ENCODE data around the gene ARHGEF28.

ARHGEF28 gene

GRCh38 chr5:73706963-73707362 lies 81.0 kb downstream of the ARHGEF28 start:
- no peaks in the 10 kb centered on the region for H3K36me3 ChIP-seq (ENCODE audit: control insufficient read depth, insufficient read depth, low read length)
- no peaks in the 10 kb centered on the region for H3K4me1 ChIP-seq (ENCODE audit: control insufficient read depth, insufficient read depth, low read length, poor library complexity, severe bottlenecking)
- no peaks in the 10 kb centered on the region for H3K27me3 ChIP-seq (replicated peaks; ENCODE audit: control insufficient read depth, insufficient read depth, low read length, poor library complexity, severe bottlenecking)
- no peak for DNase-seq
- no peak overlapping the region for H3K27ac ChIP-seq (ENCODE audit: insufficient read depth, low read length, poor library complexity, severe bottlenecking)
- no peaks in the 10 kb centered on the region for H3K9me3 ChIP-seq (ENCODE audit: control insufficient read depth, low read length)
- no peak overlapping the region for H3K4me3 ChIP-seq (ENCODE audit: insufficient read depth, low read depth, low read length, poor library complexity, severe bottlenecking)

- Histone ChIP-seq H3K4me1 (ENCODE audit: control insufficient read depth, insufficient read depth, low read length, poor library complexity, severe bottlenecking) (no peaks in the 10 kb centered on the region), H3K36me3 (ENCODE audit: control insufficient read depth, insufficient read depth, low read length) (no peaks in the 10 kb centered on the region), H3K4me3 (ENCODE audit: insufficient read depth, low read depth, low read length, poor library complexity, severe bottlenecking) (no peak overlapping the region), H3K27me3 (replicated peaks; ENCODE audit: control insufficient read depth, insufficient read depth, low read length, poor library complexity, severe bottlenecking) (no peaks in the 10 kb centered on the region), H3K9me3 (ENCODE audit: control insufficient read depth, low read length) (no peaks in the 10 kb centered on the region), H3K27ac (ENCODE audit: insufficient read depth, low read length, poor library complexity, severe bottlenecking) (no peak overlapping the region)
- DNase-seq: no peak
These were observed 83.6 kb downstream of the ARHGEF28 start for GRCh38 chr5:73709536-73710129.

- no peak for DNase-seq
- Histone ChIP-seq H3K36me3 (ENCODE audit: control insufficient read depth, insufficient read depth, low read length) (no peaks in the 10 kb centered on the region), H3K27me3 (replicated peaks; ENCODE audit: control insufficient read depth, insufficient read depth, low read length, poor library complexity, severe bottlenecking) (no peaks in the 10 kb centered on the region), H3K4me1 (ENCODE audit: control insufficient read depth, insufficient read depth, low read length, poor library complexity, severe bottlenecking) (no peaks in the 10 kb centered on the region), H3K9me3 (ENCODE audit: control insufficient read depth, low read length) (no peaks in the 10 kb centered on the region), H3K27ac (ENCODE audit: insufficient read depth, low read length, poor library complexity, severe bottlenecking) (no peak overlapping the region), H3K4me3 (ENCODE audit: insufficient read depth, low read depth, low read length, poor library complexity, severe bottlenecking) (no peak overlapping the region)
These were observed 90.3 kb downstream of the ARHGEF28 start for GRCh38 chr5:73716284-73716808.

- H3K36me3 ChIP-seq (ENCODE audit: control insufficient read depth, insufficient read depth, low read length): no peaks in the 10 kb centered on the region
These were observed 92.8 kb downstream of the ARHGEF28 start for GRCh38 chr5:73718762-73719161.

GRCh38 chr5:73719632-73720031 lies 93.6 kb downstream of the ARHGEF28 start:
- no peak overlapping the region for H3K27ac ChIP-seq (ENCODE audit: insufficient read depth, low read length, poor library complexity, severe bottlenecking)
- H3K36me3 ChIP-seq (ENCODE audit: control insufficient read depth, insufficient read depth, low read length): no peaks in the 10 kb centered on the region
- H3K27me3 ChIP-seq (replicated peaks; ENCODE audit: control insufficient read depth, insufficient read depth, low read length, poor library complexity, severe bottlenecking): no peaks in the 10 kb centered on the region
- no peak overlapping the region for H3K4me3 ChIP-seq (ENCODE audit: insufficient read depth, low read depth, low read length, poor library complexity, severe bottlenecking)
- H3K4me1 ChIP-seq (ENCODE audit: control insufficient read depth, insufficient read depth, low read length, poor library complexity, severe bottlenecking): no peaks in the 10 kb centered on the region
- no peak for DNase-seq
- H3K9me3 ChIP-seq (ENCODE audit: control insufficient read depth, low read length): no peaks in the 10 kb centered on the region

More at GRCh38 chr5:73718762-73719161, 92.8 kb downstream of the ARHGEF28 start:
- H3K4me1 ChIP-seq (ENCODE audit: control insufficient read depth, insufficient read depth, low read length, poor library complexity, severe bottlenecking): no peaks in the 10 kb centered on the region
- no peaks in the 10 kb centered on the region for H3K9me3 ChIP-seq (ENCODE audit: control insufficient read depth, low read length)
- no peak overlapping the region for H3K27ac ChIP-seq (ENCODE audit: insufficient read depth, low read length, poor library complexity, severe bottlenecking)
- H3K4me3 ChIP-seq (ENCODE audit: insufficient read depth, low read depth, low read length, poor library complexity, severe bottlenecking): no peak overlapping the region
- DNase-seq: no peak
- H3K27me3 ChIP-seq (replicated peaks; ENCODE audit: control insufficient read depth, insufficient read depth, low read length, poor library complexity, severe bottlenecking): no peaks in the 10 kb centered on the region

GRCh38 chr5:73722231-73722630 lies 96.2 kb downstream of the ARHGEF28 start:
- Histone ChIP-seq H3K27me3 (replicated peaks; ENCODE audit: control insufficient read depth, insufficient read depth, low read length, poor library complexity, severe bottlenecking) (no peaks in the 10 kb centered on the region), H3K9me3 (ENCODE audit: control insufficient read depth, low read length) (no peaks in the 10 kb centered on the region), H3K36me3 (ENCODE audit: control insufficient read depth, insufficient read depth, low read length) (no peaks in the 10 kb centered on the region), H3K4me3 (ENCODE audit: insufficient read depth, low read depth, low read length, poor library complexity, severe bottlenecking) (no peak overlapping the region), H3K27ac (ENCODE audit: insufficient read depth, low read length, poor library complexity, severe bottlenecking) (no peak overlapping the region), H3K4me1 (ENCODE audit: control insufficient read depth, insufficient read depth, low read length, poor library complexity, severe bottlenecking) (no peaks in the 10 kb centered on the region)
- DNase-seq: no peak

GRCh38 chr5:73726071-73726470 lies 100.1 kb downstream of the ARHGEF28 start:
- no peaks in the 10 kb centered on the region for H3K27me3 ChIP-seq (replicated peaks; ENCODE audit: control insufficient read depth, insufficient read depth, low read length, poor library complexity, severe bottlenecking)
- no peak overlapping the region for H3K27ac ChIP-seq (ENCODE audit: insufficient read depth, low read length, poor library complexity, severe bottlenecking)
- H3K9me3 ChIP-seq (ENCODE audit: control insufficient read depth, low read length): no peaks in the 10 kb centered on the region
- no peaks in the 10 kb centered on the region for H3K36me3 ChIP-seq (ENCODE audit: control insufficient read depth, insufficient read depth, low read length)
- DNase-seq: no peak
- H3K4me3 ChIP-seq (ENCODE audit: insufficient read depth, low read depth, low read length, poor library complexity, severe bottlenecking): no peak overlapping the region
- H3K4me1 ChIP-seq (ENCODE audit: control insufficient read depth, insufficient read depth, low read length, poor library complexity, severe bottlenecking): no peaks in the 10 kb centered on the region

- Histone ChIP-seq H3K9me3 (ENCODE audit: control insufficient read depth, low read length) (no peaks in the 10 kb centered on the region), H3K27me3 (replicated peaks; ENCODE audit: control insufficient read depth, insufficient read depth, low read length, poor library complexity, severe bottlenecking) (no peaks in the 10 kb centered on the region), H3K4me3 (ENCODE audit: insufficient read depth, low read depth, low read length, poor library complexity, severe bottlenecking) (no peak overlapping the region), H3K27ac (ENCODE audit: insufficient read depth, low read length, poor library complexity, severe bottlenecking) (no peak overlapping the region), H3K4me1 (ENCODE audit: control insufficient read depth, insufficient read depth, low read length, poor library complexity, severe bottlenecking) (no peaks in the 10 kb centered on the region), H3K36me3 (ENCODE audit: control insufficient read depth, insufficient read depth, low read length) (no peaks in the 10 kb centered on the region)
- DNase-seq: no peak
These were observed 100.7 kb downstream of the ARHGEF28 start for GRCh38 chr5:73726606-73727231.

GRCh38 chr5:73727470-73727869 lies 101.5 kb downstream of the ARHGEF28 start:
- Histone ChIP-seq H3K36me3 (ENCODE audit: control insufficient read depth, insufficient read depth, low read length) (no peaks in the 10 kb centered on the region), H3K27ac (ENCODE audit: insufficient read depth, low read length, poor library complexity, severe bottlenecking) (no peak overlapping the region), H3K9me3 (ENCODE audit: control insufficient read depth, low read length) (no peaks in the 10 kb centered on the region), H3K4me1 (ENCODE audit: control insufficient read depth, insufficient read depth, low read length, poor library complexity, severe bottlenecking) (no peaks in the 10 kb centered on the region), H3K27me3 (replicated peaks; ENCODE audit: control insufficient read depth, insufficient read depth, low read length, poor library complexity, severe bottlenecking) (no peaks in the 10 kb centered on the region), H3K4me3 (ENCODE audit: insufficient read depth, low read depth, low read length, poor library complexity, severe bottlenecking) (no peak overlapping the region)
- DNase-seq: no peak

- Histone ChIP-seq H3K4me3 (ENCODE audit: insufficient read depth, low read depth, low read length, poor library complexity, severe bottlenecking) (no peak overlapping the region), H3K36me3 (ENCODE audit: control insufficient read depth, insufficient read depth, low read length) (no peaks in the 10 kb centered on the region), H3K9me3 (ENCODE audit: control insufficient read depth, low read length) (no peaks in the 10 kb centered on the region), H3K4me1 (ENCODE audit: control insufficient read depth, insufficient read depth, low read length, poor library complexity, severe bottlenecking) (no peaks in the 10 kb centered on the region), H3K27ac (ENCODE audit: insufficient read depth, low read length, poor library complexity, severe bottlenecking) (no peak overlapping the region), H3K27me3 (replicated peaks; ENCODE audit: control insufficient read depth, insufficient read depth, low read length, poor library complexity, severe bottlenecking) (no peaks in the 10 kb centered on the region)
- DNase-seq: no peak
These were observed 102.7 kb downstream of the ARHGEF28 start for GRCh38 chr5:73728493-73729273.

All from effector memory CD4-positive, alpha-beta T cell (primary cell).